Liver (tissue), 9 donors: ENCODE results near the gene CIB1. TPM values are rescaled to one million over a fixed set of nuclear protein-coding genes. Genes with fewer than 3 reads are reported as not detected.

ENCODE experiments used
- DNase-seq: peaks from one replicate; pipeline ENCODE4 v3.0.0-alpha.2; 2017; ENCODE audit warnings: low spot score
- H3K27ac ChIP-seq, 2 donors: one replicate each; pipeline ENCODE4 v1.7.0; 2013; ENCODE audit warnings: inconsistent platforms in 2 of 2, low read length in 2 of 2, control low read depth in 1 of 2, low read depth in 1 of 2, mild to moderate bottlenecking in 1 of 2
- H3K27me3 ChIP-seq, 4 donors: one replicate each; pipeline versions ENCODE4 v1.6.1 to v1.7.0; 2013; ENCODE audit warnings: low read length in 3 of 4, inconsistent platforms in 1 of 4, mild to moderate bottlenecking in 1 of 4, moderate library complexity in 1 of 4; ENCODE audit not compliant: control insufficient read depth in 4 of 4, insufficient read depth in 4 of 4
- H3K36me3 ChIP-seq, 4 donors: one replicate each; pipeline versions ENCODE4 v1.6.1 to v1.7.0; 2013; ENCODE audit warnings: low read length in 3 of 4, mild to moderate bottlenecking in 3 of 4, low read depth in 1 of 4, moderate library complexity in 1 of 4; ENCODE audit not compliant: control insufficient read depth in 4 of 4, insufficient read depth in 3 of 4
- H3K4me1 ChIP-seq, 4 donors: one replicate each; pipeline versions ENCODE4 v1.6.1 to v1.7.0; 2013; ENCODE audit warnings: low read length in 3 of 4, mild to moderate bottlenecking in 3 of 4, moderate library complexity in 1 of 4; ENCODE audit not compliant: control insufficient read depth in 4 of 4, insufficient read depth in 4 of 4
- H3K4me3 ChIP-seq, 3 donors: one replicate each; pipeline versions ENCODE4 v1.6.1 to v1.7.0; 2013; ENCODE audit warnings: low read length in 3 of 3, control low read depth in 1 of 3, low read depth in 1 of 3, mild to moderate bottlenecking in 1 of 3
- H3K9ac ChIP-seq, 2 donors: one replicate each; pipeline ENCODE4 v1.7.0; 2013; ENCODE audit warnings: low read length in 2 of 2, mild to moderate bottlenecking in 2 of 2, moderate library complexity in 2 of 2, control low read depth in 1 of 2, low read depth in 1 of 2
- H3K9me3 ChIP-seq, 4 donors: one replicate each; pipeline versions ENCODE4 v1.6.1 to v1.7.0; 2013; ENCODE audit warnings: low read length in 3 of 4; ENCODE audit not compliant: control insufficient read depth in 4 of 4
- ATF3 ChIP-seq: IDR thresholded peaks from 2 replicates; pipeline ENCODE4 v1.6.1; 2016; ENCODE audit warnings: antibody characterized with exemption
- CTCF ChIP-seq: fragments of 150-350 bp; IDR thresholded peaks from 2 replicates; pipeline ENCODE4 v1.5.1; 2017; ENCODE audit warnings: improper control_type of control experiment, low read depth, low read length; ENCODE audit not compliant: missing input control
- EGR1 ChIP-seq, 2 donors: IDR thresholded peaks; 2 replicates each; pipeline ENCODE4 v1.6.1; 2016 to 2018; ENCODE audit warnings: antibody characterized with exemption in 2 of 2, low read depth in 2 of 2
- FOXA1 ChIP-seq: IDR thresholded peaks from 2 replicates; pipeline ENCODE4 v1.6.1; 2016; ENCODE audit warnings: antibody characterized with exemption
- FOXA2 ChIP-seq: IDR thresholded peaks from 2 replicates; pipeline ENCODE4 v1.6.1; 2016; ENCODE audit warnings: antibody characterized with exemption
- GABPA ChIP-seq, 2 donors: IDR thresholded peaks in 1 of 2; conservative IDR thresholded peaks in 1 of 2; 2 replicates each; pipeline ENCODE4 v1.6.1; 2016; ENCODE audit warnings: antibody characterized with exemption in 2 of 2, mild to moderate bottlenecking in 1 of 2, moderate library complexity in 1 of 2
- HNF4A ChIP-seq, 2 donors: conservative IDR thresholded peaks; 2 replicates each; pipeline ENCODE4 v1.6.1; 2016; ENCODE audit warnings: antibody characterized with exemption in 2 of 2, mild to moderate bottlenecking in 2 of 2
- HNF4G ChIP-seq: IDR thresholded peaks from 2 replicates; pipeline ENCODE4 v1.6.1; 2016; ENCODE audit warnings: antibody characterized with exemption
- JUND ChIP-seq, 2 donors: IDR thresholded peaks; 2 replicates each; pipeline ENCODE4 v1.6.1; 2016; ENCODE audit warnings: antibody characterized with exemption in 2 of 2
- MAX ChIP-seq: IDR thresholded peaks from 2 replicates; pipeline ENCODE4 v1.6.1; 2016; ENCODE audit warnings: antibody characterized with exemption
- NR2F2 ChIP-seq: IDR thresholded peaks from 2 replicates; pipeline ENCODE4 v1.6.1; 2016; ENCODE audit warnings: antibody characterized with exemption
- RAD21 ChIP-seq, 2 donors: IDR thresholded peaks; 2 replicates each; pipeline ENCODE4 v1.6.1; 2016; ENCODE audit warnings: antibody characterized with exemption in 2 of 2, mild to moderate bottlenecking in 2 of 2
- REST ChIP-seq: IDR thresholded peaks from 2 replicates; pipeline ENCODE4 v1.6.1; 2016; ENCODE audit warnings: antibody characterized with exemption, mild to moderate bottlenecking
- RXRA ChIP-seq, 2 donors: IDR thresholded peaks; 2 replicates each; pipeline ENCODE4 v1.6.1; 2017 to 2018; ENCODE audit warnings: antibody characterized with exemption in 2 of 2, mild to moderate bottlenecking in 1 of 2
- SP1 ChIP-seq: IDR thresholded peaks from 2 replicates; pipeline ENCODE4 v1.6.1; 2018; ENCODE audit warnings: antibody characterized with exemption, mild to moderate bottlenecking
- TAF1 ChIP-seq: conservative IDR thresholded peaks from 2 replicates; pipeline ENCODE4 v1.6.1; 2016; ENCODE audit warnings: antibody characterized with exemption, mild to moderate bottlenecking
- YY1 ChIP-seq: IDR thresholded peaks from 2 replicates; pipeline ENCODE4 v1.6.1; 2016; ENCODE audit warnings: antibody characterized with exemption, mild to moderate bottlenecking
- ZBTB33 ChIP-seq: IDR thresholded peaks from 2 replicates; pipeline ENCODE4 v1.6.1; 2016; ENCODE audit warnings: antibody characterized with exemption
- WGBS: extraction: QIAGEN DNeasy Blood & Tissue Kit; methylation state at CpG from one replicate; pipeline ENCODE4 v1.1.7; 2013; 5-methylcytosine and 5-hydroxymethylcytosine counted together
- polyA plus RNA-seq, 2 donors: library from polyadenylated mRNA; stranded (reverse) in 1 of 2; unstranded in 1 of 2; fragments of 200-250 nt in 1 of 2; fragments of >200 nt in 1 of 2; fragmentation: Nextera tagmentation in 1 of 2; extraction: Ambion mirVana in 1 of 2; gene quantifications; one replicate each; pipeline versions ENCODE4 v1.2.1 to v1.2.3, GENCODE V29; 2013 to 2015
- total RNA-seq, 2 donors: library from RNA; depleted of rRNA; stranded (reverse); fragments of >200 nt; gene quantifications; one replicate each; pipeline ENCODE4 v1.2.3, GENCODE V29; 2014
- donor health status: healthy.
- donor health status: healthy.
- donor health status: healthy.
- donor health status: healthy.
- donor health status: healthy.

Gene CIB1
- total and polyA plus RNA-seq, 4 donors: 14.9 to 107 (median 49.3) TPM

- no peak overlapping the region for H3K4me3 ChIP-seq
- no peak for DNase-seq
- no peaks in the 10 kb centered on the region for H3K27me3 ChIP-seq
- peak overlapping the region in 1 of 2 donors; percentile 90 for H3K9ac ChIP-seq
- no peaks in the 10 kb centered on the region for H3K9me3 ChIP-seq
- peaks cover 11 to 38% (median 28%) of the 10 kb centered on the region in 4 donors for H3K36me3 ChIP-seq
- TF ChIP-seq NR2F2 (no peak), HNF4A (conservative IDR thresholded peaks at IDR 0.05) (no peak), FOXA2 (no peak), SP1 (no peak), JUND (IDR thresholded peaks at IDR 0.05) (no peak)
- peaks cover 13 to 47% (median 35%) of the 10 kb centered on the region in 4 donors for H3K4me1 ChIP-seq
- H3K27ac ChIP-seq: peak overlapping the region; percentile 47 to 63
- 84% methylated on average over 8 of the region's 8 CpGs for WGBS
These were observed 3.1 kb downstream of the CIB1 start for GRCh38 chr15:90230610-90231009.

GRCh38 chr15:90230071-90230494 lies 3.7 kb downstream of the CIB1 start:
- H3K27me3 ChIP-seq: no peaks in the 10 kb centered on the region
- peaks cover 14 to 42% (median 32%) of the 10 kb centered on the region in 4 donors for H3K36me3 ChIP-seq
- WGBS: 30% methylated on average over 12 of the region's 12 CpGs
- H3K9ac ChIP-seq: peak overlapping the region in 1 of 2 donors; percentile 90
- peaks cover 13 to 47% (median 35%) of the 10 kb centered on the region in 4 donors for H3K4me1 ChIP-seq
- no peaks in the 10 kb centered on the region for H3K9me3 ChIP-seq
- TF ChIP-seq YY1: no peak
- peak; percentile 55 to 67 for TF ChIP-seq RXRA (IDR thresholded peaks at IDR 0.05)
- no peak for TF ChIP-seq HNF4G
- no peak for TF ChIP-seq MAX
- peak; percentile 42 for TF ChIP-seq SP1
- no peak for TF ChIP-seq TAF1
- no peak for TF ChIP-seq EGR1 (IDR thresholded peaks at IDR 0.05; ENCODE audit: low read depth in 2 of 2)
- TF ChIP-seq RAD21 (IDR thresholded peaks at IDR 0.05): peak; percentile 36 to 55
- TF ChIP-seq ZBTB33: no peak
- peak; percentile 42 for TF ChIP-seq NR2F2
- no peak for TF ChIP-seq JUND (IDR thresholded peaks at IDR 0.05)
- TF ChIP-seq FOXA2: no peak
- TF ChIP-seq CTCF: no peak
- peak; percentile 53 to 76 for TF ChIP-seq HNF4A (conservative IDR thresholded peaks at IDR 0.05)
- no peak for TF ChIP-seq GABPA (IDR thresholded peaks at IDR 0.05 in 1 of 2, conservative IDR thresholded peaks at IDR 0.05 in 1 of 2)
- peak; percentile 9 for TF ChIP-seq FOXA1
- no peak for TF ChIP-seq ATF3
- TF ChIP-seq REST: no peak
- H3K4me3 ChIP-seq: no peak overlapping the region
- H3K27ac ChIP-seq: peak overlapping the region; percentile 47 to 63
- no peak for DNase-seq
